Osteoblast (primary cell): ENCODE data around the gene CDH10. TPM values are rescaled to one million over a fixed set of nuclear protein-coding genes. Genes with fewer than 3 reads are reported as not detected.

Experiments used
- DNase-seq: peaks from one replicate; pipeline ENCODE4 v3.0.0; 2011; ENCODE audit warnings: low spot score, mixed read lengths; ENCODE audit not compliant: insufficient read length; ENCODE audit errors: missing footprints
- H2AFZ ChIP-seq: 2 replicates; pipeline ENCODE4 v1.6.0; 2011; ENCODE audit warnings: mild to moderate bottlenecking, low read length
- H3K27ac ChIP-seq: 2 replicates; pipeline ENCODE4 v1.5.1; 2011; ENCODE audit warnings: mild to moderate bottlenecking, low read depth, low read length, moderate library complexity
- H3K27me3 ChIP-seq: 2 replicates; pipeline ENCODE4 v1.6.0; 2012; ENCODE audit warnings: mild to moderate bottlenecking, control low read depth, inconsistent platforms, low read length, moderate library complexity; ENCODE audit not compliant: insufficient read depth
- H3K36me3 ChIP-seq: 2 replicates; pipeline ENCODE4 v1.5.1; 2011; ENCODE audit warnings: mild to moderate bottlenecking, low read length, control low read depth, moderate library complexity; ENCODE audit not compliant: insufficient read depth
- H3K4me1 ChIP-seq: 2 replicates; pipeline ENCODE4 v1.5.1; 2011; ENCODE audit warnings: mild to moderate bottlenecking, low read length, control low read depth, moderate library complexity; ENCODE audit not compliant: insufficient read depth
- H3K4me2 ChIP-seq: 2 replicates; pipeline ENCODE4 v1.6.0; 2011; ENCODE audit warnings: mild to moderate bottlenecking, low read length; ENCODE audit not compliant: insufficient read depth
- H3K4me3 ChIP-seq: fragments of 200-600 bp; sonication (generic); 3 replicates; pipeline ENCODE4 v1.5.1; 2012; ENCODE audit warnings: mild to moderate bottlenecking, low read length, inconsistent platforms; ENCODE audit not compliant: insufficient read depth
- H3K79me2 ChIP-seq: 2 replicates; pipeline ENCODE4 v1.6.0; 2012; ENCODE audit warnings: mild to moderate bottlenecking, low read length, control low read depth, inconsistent platforms; ENCODE audit not compliant: insufficient read depth
- H3K9me3 ChIP-seq: 2 replicates; pipeline ENCODE4 v1.5.1; 2011; ENCODE audit warnings: low read depth, low read length, control low read depth
- H4K20me1 ChIP-seq: 2 replicates; pipeline ENCODE4 v1.6.0; 2012; ENCODE audit warnings: mild to moderate bottlenecking, low read length, control low read depth; ENCODE audit not compliant: insufficient read depth
- total RNA-seq: library from RNA; depleted of rRNA; stranded (reverse); fragments of >200 nt; gene quantifications from 2 replicates; pipeline ENCODE4 v1.2.3, GENCODE V29; 2012
- TF ChIP-seq, protein P1 (sequence below): IDR thresholded peaks from 2 replicates; pipeline ENCODE4 v1.5.1; 2011; ENCODE audit warnings: mild to moderate bottlenecking, low read depth, low read length, moderate library complexity; ENCODE audit errors: extremely low read depth

Gene CDH10
- total RNA-seq, 1 donor: not detected

DNA sequence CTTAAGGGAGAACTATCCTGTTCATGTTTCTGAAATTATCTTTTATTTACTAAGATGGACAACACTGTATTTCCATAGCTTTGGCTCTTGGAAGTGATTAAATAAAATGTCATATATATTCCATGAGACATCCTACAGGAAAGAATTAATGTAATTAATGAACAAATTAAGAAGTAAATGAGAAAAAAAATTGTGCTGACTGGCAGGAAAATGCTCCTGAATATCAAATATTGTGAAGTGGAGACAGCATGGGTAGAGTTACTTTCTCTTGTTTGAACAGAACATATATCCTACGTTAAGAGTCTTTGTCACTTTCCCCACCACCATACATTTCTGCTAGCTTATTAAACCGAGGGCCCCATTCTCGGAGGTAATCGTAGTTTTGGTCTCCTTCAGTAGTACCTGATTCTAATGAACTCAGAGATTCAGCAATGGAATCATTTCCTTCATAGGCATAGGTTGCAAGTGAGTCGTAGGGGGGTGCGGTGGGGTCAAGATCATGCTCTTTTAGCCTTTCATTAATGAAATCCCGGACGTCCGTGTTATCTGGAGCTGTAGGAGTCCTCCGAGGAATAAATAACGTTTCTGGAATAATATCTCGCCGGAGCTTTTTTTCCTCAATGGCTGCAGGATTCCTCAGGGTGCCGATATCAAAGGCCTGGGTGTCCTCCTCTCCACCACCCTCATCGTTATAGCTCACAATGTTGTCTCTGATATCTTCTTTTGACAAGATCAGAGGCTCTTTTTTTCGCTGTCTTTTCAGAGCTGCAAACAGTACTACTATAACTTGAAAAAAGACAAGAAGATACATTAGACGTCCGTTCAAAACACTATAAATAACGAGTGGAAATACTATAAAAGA lies 157.2 kb downstream of the CDH10 start:
- Histone ChIP-seq H3K4me1 (no peaks in the 10 kb centered on the region), H3K79me2 (no peaks in the 10 kb centered on the region), H4K20me1 (no peaks in the 10 kb centered on the region), H3K9me3 (peaks cover 5% of the 10 kb centered on the region), H3K27ac (no peak overlapping the region), H3K4me3 (no peak overlapping the region), H3K27me3 (no peaks in the 10 kb centered on the region), H2AFZ (no peak overlapping the region), H3K4me2 (no peak overlapping the region), H3K36me3 (no peaks in the 10 kb centered on the region)
- no peak for DNase-seq
- TF ChIP-seq, protein P1, sequence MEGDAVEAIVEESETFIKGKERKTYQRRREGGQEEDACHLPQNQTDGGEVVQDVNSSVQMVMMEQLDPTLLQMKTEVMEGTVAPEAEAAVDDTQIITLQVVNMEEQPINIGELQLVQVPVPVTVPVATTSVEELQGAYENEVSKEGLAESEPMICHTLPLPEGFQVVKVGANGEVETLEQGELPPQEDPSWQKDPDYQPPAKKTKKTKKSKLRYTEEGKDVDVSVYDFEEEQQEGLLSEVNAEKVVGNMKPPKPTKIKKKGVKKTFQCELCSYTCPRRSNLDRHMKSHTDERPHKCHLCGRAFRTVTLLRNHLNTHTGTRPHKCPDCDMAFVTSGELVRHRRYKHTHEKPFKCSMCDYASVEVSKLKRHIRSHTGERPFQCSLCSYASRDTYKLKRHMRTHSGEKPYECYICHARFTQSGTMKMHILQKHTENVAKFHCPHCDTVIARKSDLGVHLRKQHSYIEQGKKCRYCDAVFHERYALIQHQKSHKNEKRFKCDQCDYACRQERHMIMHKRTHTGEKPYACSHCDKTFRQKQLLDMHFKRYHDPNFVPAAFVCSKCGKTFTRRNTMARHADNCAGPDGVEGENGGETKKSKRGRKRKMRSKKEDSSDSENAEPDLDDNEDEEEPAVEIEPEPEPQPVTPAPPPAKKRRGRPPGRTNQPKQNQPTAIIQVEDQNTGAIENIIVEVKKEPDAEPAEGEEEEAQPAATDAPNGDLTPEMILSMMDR: no peak

DNA sequence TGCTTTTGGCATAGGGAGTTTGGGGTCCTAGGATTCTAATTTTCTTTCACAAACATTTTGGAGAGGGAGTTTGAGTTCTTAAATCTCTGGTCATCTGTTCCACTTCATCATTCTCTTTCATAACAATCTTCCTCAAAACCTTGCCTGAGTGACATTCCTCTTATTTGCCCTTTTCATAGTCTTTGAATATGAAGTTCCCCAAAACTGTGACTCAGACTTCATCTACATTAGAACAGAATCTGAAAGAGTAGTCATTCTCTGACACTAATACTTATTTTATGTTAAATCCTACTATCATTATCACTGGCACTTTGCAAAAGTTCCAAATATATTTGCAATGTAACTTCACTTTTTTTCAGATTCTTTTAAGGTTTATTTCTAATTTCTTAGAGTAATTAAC lies 163.8 kb downstream of the CDH10 start:
- Histone ChIP-seq H4K20me1 (no peaks in the 10 kb centered on the region), H3K9me3 (peaks cover 2% of the 10 kb centered on the region), H3K4me1 (no peaks in the 10 kb centered on the region), H3K27ac (no peak overlapping the region), H3K36me3 (no peaks in the 10 kb centered on the region), H3K27me3 (no peaks in the 10 kb centered on the region), H3K4me3 (no peak overlapping the region), H3K79me2 (no peaks in the 10 kb centered on the region), H3K4me2 (no peak overlapping the region), H2AFZ (no peak overlapping the region)
- no peak for DNase-seq
- TF ChIP-seq, protein P1: no peak

DNA sequence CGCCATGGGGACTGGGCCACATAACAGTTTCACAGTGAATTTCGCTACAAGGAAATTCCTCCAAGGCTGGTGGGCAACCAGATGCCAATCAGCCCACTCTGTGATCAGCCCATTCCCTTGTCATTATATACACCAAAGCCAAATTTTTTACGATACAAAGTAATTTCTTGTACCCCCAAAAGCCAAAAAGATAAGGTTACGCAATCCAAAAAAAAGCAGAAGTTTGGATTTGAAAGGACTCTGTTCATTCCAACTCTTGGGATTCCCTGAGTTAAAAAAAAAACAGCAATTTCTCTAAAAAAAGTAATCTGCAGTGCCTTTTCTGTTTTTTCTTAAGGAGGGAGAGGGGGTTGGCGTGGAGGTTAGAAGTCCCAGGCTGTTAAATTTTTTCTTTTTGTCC lies 166.8 kb downstream of the CDH10 start:
- Histone ChIP-seq H3K9me3 (peaks cover 2% of the 10 kb centered on the region), H4K20me1 (no peaks in the 10 kb centered on the region), H3K4me1 (no peaks in the 10 kb centered on the region), H3K4me2 (no peak overlapping the region), H3K79me2 (no peaks in the 10 kb centered on the region), H3K27me3 (no peaks in the 10 kb centered on the region), H2AFZ (no peak overlapping the region), H3K36me3 (no peaks in the 10 kb centered on the region), H3K4me3 (no peak overlapping the region), H3K27ac (no peak overlapping the region)
- DNase-seq: no peak
- TF ChIP-seq, protein P1: no peak

DNA sequence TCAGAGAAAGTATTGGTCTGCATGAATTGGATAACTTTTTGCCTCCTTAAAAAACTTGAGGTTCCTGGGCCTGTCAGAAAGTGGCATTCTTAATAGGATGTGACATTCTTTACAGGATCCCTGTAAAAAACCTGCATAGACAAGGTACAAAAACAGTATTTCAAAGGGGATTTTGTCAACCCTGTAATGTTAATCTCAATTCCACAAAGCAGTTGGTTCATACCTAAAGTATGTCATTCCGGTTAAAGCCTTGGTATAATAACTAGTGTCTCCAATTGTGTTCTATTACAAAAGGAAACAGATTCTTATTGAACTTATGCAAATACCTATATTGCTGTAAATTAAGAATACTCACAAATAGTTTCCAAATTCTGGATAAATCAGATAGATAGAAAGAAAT lies 169.7 kb downstream of the CDH10 start:
- no peaks in the 10 kb centered on the region for H3K9me3 ChIP-seq
- H3K36me3 ChIP-seq: no peaks in the 10 kb centered on the region
- no peak overlapping the region for H3K4me2 ChIP-seq
- TF ChIP-seq, protein P1: no peak
- no peak overlapping the region for H3K27ac ChIP-seq
- no peaks in the 10 kb centered on the region for H3K4me1 ChIP-seq
- H3K27me3 ChIP-seq: no peaks in the 10 kb centered on the region
- no peaks in the 10 kb centered on the region for H3K79me2 ChIP-seq
- DNase-seq: no peak
- no peak overlapping the region for H2AFZ ChIP-seq
- H3K4me3 ChIP-seq: no peak overlapping the region
- H4K20me1 ChIP-seq: no peaks in the 10 kb centered on the region
